Measurements from ENCODE around the gene TAF3. TPM values are rescaled to one million over a fixed set of nuclear protein-coding genes. Genes with fewer than 3 reads are reported as not detected.
A peak's percentile ranks its signal among the peaks of the same experiment; 100 is the strongest.

Gene TAF3
- total RNA-seq, 2 donors from 2014 or later: 15.6 to 20.0 TPM

DNA sequence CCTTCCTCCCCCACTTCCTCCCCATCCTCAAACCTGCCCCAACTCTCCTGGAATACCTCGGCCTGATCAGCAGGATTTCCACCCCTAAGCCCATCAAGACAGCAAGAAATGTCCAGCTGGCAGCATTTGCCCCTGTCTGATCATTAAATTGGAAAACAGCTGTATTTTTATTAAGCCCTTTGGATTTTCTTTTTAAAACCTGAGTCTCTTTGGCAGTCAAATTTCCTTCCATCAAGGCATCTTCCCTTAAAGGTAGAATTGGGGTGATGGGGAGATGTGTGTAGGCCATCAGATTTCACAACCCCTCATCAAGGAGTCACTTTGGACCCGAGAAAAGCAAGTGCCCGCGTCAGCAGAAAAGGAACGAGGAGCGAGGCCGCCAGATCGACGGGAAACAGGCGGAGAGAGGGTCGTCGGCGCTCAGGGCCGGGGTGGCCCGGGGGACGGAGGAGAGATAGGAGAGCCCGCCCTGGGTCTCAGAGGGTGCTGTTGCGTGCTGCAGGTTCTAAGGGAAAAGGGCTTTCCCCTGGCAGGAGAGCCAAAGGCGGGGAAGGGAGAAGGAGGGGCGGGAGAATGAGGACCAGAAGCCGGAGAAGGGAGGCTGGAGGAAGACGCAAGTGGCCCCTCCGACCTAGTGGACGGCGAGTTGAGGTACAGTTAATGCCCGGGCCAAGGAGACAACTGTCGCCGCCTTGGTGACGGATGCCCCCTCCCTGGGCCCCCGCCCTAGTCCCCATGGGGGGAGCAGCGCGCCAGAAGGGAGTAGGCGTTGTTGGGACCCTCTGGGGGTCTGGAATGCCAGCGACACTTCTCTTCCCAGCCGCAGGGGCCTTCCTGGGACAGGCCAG is 224.6 kb downstream of the TAF3 start:
- no peaks in the 10 kb centered on the region for H3K9me3 Mint-ChIP-seq
- peaks cover 50 to 67% of the 10 kb centered on the region in 2 donors for H3K4me1 Mint-ChIP-seq (ENCODE audit: low read depth in 2 of 2)
- peaks cover 73 to 98% of the 10 kb centered on the region in 2 donors for H3K27me3 Mint-ChIP-seq
- DNase-seq (ENCODE audit: low spot score) (no peak), ATAC-seq (no peak)
- peak overlapping the region in 1 of 2 donors; percentile 23 for H3K27ac Mint-ChIP-seq
- H3K4me3 Mint-ChIP-seq: peak overlapping the region; percentile 51
- peaks cover 12% of the 10 kb centered on the region for H3K36me3 Mint-ChIP-seq

DNA sequence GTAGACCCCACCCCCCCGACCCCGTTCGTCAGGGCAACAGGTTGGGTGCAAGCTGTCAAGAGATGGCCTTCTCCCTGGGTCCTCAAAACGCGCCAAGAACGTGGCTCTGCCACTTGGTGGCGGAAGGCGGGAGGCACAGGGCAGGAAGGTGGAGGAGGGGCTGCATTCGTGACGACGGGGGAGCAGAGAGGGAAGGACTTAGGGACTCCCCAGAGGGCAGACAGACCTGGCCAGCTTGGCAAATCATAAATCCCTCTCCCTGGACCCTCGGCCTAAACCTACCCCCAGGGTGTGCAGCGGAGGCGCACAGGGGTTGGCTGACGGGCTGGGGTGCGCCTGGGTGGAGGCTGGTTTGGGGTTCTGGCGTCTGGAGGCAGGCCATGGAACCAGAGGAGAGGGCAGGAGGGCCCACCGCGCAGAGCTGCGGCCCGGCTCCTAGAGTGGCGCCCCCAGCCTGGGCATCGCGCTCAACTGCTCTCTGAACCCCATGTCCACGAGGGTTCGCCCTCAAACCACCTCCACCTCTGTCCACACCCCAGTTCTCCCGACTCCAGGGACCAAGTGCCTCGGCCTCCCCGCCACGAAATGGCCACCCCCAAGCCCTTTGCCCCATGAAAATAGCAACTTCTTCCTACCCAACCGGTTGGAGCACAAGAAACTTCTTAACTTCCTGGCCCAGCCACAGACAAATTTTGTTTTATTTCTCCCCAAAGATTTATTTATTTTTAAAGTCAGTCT is 225.4 kb downstream of the TAF3 start:
- Mint-ChIP-seq H3K27me3 (peaks cover 71 to 94% of the 10 kb centered on the region in 2 donors), H3K27ac (no peak overlapping the region), H3K9me3 (no peaks in the 10 kb centered on the region), H3K4me1 (ENCODE audit: low read depth in 2 of 2) (peaks cover 45 to 68% of the 10 kb centered on the region in 2 donors), H3K4me3 (peak overlapping the region; percentile 59), H3K36me3 (peaks cover 5% of the 10 kb centered on the region)
- no peak for DNase-seq (ENCODE audit: low spot score)
- ATAC-seq: no peak

DNA sequence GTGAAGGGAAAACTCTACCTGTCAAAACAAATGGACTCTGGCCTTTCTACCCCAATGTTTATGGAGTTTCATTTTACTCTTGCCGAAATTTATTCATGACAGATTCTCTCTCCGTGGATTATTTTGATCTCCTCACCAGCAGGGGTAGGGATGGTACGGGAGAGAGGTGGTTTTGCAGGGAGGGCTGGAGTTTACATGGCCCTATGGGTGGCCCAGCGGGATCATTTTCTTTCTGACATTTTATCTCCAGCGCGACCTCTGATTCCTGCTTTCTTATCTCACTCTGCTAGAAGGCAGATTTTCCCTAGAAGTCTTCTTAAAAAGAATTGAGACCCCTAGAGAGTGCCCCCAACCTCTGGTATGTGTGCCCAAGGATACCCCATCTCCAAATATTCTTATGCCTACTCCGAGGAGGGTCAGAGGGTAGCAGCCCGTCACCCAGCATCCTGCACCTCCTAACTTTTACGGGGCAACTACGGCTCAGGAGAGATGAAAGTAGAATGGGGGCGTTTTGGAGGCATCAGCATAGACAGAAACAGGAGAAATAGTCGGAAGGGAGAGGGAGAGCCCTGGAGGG is 226.1 kb downstream of the TAF3 start:
- no peak for ATAC-seq
- peaks cover 67 to 92% of the 10 kb centered on the region in 2 donors for H3K27me3 Mint-ChIP-seq
- DNase-seq (ENCODE audit: low spot score): no peak
- H3K27ac Mint-ChIP-seq: no peak overlapping the region
- peak overlapping the region; percentile 59 for H3K4me3 Mint-ChIP-seq
- H3K36me3 Mint-ChIP-seq: peaks cover 5% of the 10 kb centered on the region
- no peaks in the 10 kb centered on the region for H3K9me3 Mint-ChIP-seq
- H3K4me1 Mint-ChIP-seq (ENCODE audit: low read depth in 2 of 2): peaks cover 45 to 72% of the 10 kb centered on the region in 2 donors

DNA sequence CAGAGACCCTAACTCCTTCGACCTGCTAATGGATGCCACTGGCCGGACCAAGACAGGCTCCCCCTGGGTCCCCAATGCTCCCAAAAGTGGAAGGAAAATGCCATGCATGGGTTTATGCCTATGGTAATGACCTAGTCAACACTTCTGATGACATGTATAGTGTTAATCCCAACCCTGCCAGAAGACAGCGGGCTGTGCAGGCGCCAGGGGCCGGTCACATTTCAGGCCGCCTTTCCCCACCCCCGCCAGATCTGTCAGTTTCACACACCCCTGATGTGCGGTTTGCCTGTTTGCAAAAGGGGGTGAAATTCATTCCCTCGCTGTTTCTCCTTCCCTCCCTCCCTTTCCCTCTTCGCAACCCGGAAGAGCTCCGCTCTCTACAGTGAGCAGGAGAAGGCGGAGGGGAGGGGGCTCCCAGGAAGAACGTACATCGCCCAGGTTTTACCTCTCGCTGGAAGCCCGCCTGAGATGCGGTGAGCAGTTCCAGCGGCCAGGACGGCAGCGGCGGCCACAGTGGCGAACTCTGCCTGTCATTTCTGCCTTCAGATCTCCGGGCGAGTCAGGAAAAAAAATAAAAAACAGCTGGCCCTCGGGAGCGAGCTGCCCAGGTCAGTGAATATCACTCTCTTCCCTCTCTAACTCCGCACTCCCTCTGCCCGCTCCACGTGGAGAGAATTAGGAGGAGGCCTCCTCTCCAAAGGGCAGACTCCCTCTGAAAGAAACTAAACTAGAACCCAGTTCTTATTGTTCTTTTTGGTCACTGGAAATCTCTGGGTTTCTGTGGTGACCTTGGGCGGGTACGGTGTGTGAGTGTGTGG is 226.8 kb downstream of the TAF3 start:
- no peaks in the 10 kb centered on the region for H3K9me3 Mint-ChIP-seq
- DNase-seq (ENCODE audit: low spot score): no peak

DNA sequence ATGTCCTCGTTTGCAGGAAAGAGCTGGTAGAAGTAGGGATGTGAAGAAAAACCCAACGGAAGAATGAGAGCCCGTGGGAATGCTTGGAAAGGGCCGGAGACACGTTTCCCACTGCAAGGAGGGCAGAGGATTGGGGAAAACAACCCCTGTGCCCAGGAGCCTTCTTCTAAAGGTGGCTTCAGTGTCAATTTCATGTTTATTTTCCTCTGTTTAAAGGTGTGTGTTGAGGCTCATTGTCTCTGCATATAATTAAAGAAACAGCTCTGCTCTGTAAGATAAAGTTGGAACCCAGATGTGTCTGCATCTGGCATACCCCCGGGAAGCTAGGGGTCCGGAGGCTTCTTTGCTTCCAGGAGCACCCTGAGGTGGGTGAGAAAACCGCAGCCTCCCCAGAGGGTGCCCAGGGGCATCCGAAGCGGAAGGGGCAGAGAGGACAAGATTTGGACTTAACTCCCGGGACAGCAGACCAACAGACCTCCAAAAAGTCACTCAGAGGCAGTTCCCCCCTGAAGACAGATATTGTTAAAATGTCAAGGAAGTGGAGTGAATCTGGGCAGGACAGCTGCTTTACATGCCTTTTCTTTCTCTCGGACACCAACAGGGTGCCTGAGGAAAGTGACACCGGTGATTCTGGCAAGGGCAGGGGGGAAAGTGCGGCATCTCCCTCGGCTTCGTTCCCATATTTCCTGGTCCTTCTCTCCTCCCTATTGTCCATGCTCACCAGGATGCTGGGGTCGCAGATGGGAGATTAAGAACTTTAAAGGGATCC is 227.6 kb downstream of the TAF3 start:
- H3K9me3 Mint-ChIP-seq: no peaks in the 10 kb centered on the region
- peaks cover 64 to 77% of the 10 kb centered on the region in 2 donors for H3K27me3 Mint-ChIP-seq
- H3K4me3 Mint-ChIP-seq: peak overlapping the region; percentile 59
- ATAC-seq (no peak), DNase-seq (ENCODE audit: low spot score) (no peak)
- H3K27ac Mint-ChIP-seq: no peak overlapping the region
- peaks cover 5% of the 10 kb centered on the region for H3K36me3 Mint-ChIP-seq
- H3K4me1 Mint-ChIP-seq (ENCODE audit: low read depth in 2 of 2): peaks cover 43 to 70% of the 10 kb centered on the region in 2 donors

More for the DNA sequence above, 226.8 kb downstream of the TAF3 start:
- peaks cover 62 to 85% of the 10 kb centered on the region in 2 donors for H3K27me3 Mint-ChIP-seq
- peaks cover 43 to 67% of the 10 kb centered on the region in 2 donors for H3K4me1 Mint-ChIP-seq (ENCODE audit: low read depth in 2 of 2)
- H3K36me3 Mint-ChIP-seq: peaks cover 5% of the 10 kb centered on the region
- H3K4me3 Mint-ChIP-seq: peak overlapping the region; percentile 59
- no peak overlapping the region for H3K27ac Mint-ChIP-seq
- ATAC-seq: peak; percentile 55 to 60

DNA sequence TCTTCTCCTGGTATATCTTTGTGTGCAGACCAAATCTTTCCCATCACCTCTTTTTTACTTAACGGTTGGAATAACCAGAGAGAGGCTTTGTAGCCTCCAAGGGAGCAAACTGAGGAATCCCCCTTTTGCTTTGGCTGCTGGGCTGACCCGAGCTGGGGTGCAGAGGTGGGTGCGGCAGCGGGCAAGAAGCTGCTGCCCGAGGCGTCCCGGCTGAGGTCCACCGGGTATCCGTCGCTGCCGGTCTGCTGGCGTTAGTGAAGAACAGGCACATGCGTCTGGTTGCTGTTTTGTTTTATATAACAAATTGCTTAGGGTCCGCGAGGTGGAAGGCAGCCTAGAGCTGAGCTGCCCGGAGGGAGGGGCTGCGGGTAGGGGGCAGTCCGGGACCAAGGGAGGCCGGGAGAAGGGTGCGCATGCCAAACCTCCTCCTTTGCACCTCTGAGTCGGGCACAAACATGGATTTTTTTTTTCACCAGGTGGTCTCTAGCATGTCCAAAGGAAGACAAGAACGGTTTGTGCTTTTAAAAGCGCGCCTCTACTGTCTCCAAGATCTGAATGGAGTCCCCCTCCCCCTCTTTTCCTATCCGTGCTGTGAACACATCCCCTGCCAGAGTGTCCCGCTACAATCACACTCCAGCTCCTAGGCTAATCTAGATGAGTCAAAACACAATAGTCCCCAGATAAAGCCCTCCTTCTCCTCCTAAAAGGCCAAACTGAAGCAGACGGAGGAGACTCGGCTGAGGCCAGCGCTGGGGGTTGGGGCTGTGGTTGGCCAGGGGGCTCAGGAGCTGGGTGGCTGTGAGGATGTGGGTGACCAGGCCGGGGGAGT is 229.4 kb downstream of the TAF3 start:
- no peak overlapping the region for H3K27ac Mint-ChIP-seq
- peak overlapping the region; percentile 7 for H3K4me3 Mint-ChIP-seq
- DNase-seq (ENCODE audit: low spot score) (no peak), ATAC-seq (no peak)
- H3K27me3 Mint-ChIP-seq: peaks cover 56 to 67% of the 10 kb centered on the region in 2 donors
- peaks cover 46 to 67% of the 10 kb centered on the region in 2 donors for H3K4me1 Mint-ChIP-seq (ENCODE audit: low read depth in 2 of 2)
- H3K9me3 Mint-ChIP-seq: no peaks in the 10 kb centered on the region
- peaks cover 4% of the 10 kb centered on the region for H3K36me3 Mint-ChIP-seq

DNA sequence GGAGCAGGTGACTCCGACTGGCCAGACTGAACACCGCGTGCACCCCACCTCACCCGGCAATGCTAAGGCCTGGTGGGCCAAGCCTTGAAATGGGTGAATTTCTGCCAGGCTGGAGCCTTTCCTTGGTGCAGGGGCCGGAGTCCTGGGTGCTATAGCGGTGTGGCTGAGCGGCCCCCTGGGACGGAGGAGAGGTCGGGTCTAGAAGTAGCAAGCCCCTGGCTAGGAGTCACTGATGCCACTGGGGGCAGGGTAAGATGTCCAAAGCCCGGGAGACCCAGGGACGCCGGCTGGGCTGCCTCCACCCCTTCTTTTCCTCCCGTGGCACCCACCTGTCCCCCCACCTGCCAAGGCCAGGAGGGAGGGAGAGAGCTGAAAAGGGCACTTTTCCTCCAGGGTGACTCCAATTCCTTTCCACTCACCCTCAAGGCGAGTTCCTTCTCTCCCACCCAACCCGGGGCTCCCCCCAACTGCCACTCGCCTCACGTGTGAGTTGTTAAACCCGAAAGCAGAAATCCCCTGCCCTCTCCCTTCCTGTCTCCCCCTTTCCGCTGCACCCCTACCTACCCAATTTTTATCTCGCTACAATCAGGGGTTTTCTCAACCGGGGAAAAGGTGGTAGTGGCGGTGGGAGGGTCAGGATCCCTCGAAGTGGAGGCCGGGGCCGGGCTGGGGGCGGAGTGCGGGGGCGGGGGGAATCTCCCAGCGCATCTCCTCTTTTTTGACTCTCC is 230.1 kb downstream of the TAF3 start:
- ATAC-seq: peak in 1 of 2 donors; percentile 17
- Mint-ChIP-seq H3K36me3 (no peaks in the 10 kb centered on the region), H3K27ac (peak overlapping the region in 1 of 2 donors; percentile 48), H3K27me3 (peaks cover 58 to 68% of the 10 kb centered on the region in 2 donors), H3K4me1 (ENCODE audit: low read depth in 2 of 2) (peaks cover 48 to 68% of the 10 kb centered on the region in 2 donors), H3K9me3 (no peaks in the 10 kb centered on the region), H3K4me3 (peak overlapping the region; percentile 67)
- peak; percentile 74 for DNase-seq (ENCODE audit: low spot score)

DNA sequence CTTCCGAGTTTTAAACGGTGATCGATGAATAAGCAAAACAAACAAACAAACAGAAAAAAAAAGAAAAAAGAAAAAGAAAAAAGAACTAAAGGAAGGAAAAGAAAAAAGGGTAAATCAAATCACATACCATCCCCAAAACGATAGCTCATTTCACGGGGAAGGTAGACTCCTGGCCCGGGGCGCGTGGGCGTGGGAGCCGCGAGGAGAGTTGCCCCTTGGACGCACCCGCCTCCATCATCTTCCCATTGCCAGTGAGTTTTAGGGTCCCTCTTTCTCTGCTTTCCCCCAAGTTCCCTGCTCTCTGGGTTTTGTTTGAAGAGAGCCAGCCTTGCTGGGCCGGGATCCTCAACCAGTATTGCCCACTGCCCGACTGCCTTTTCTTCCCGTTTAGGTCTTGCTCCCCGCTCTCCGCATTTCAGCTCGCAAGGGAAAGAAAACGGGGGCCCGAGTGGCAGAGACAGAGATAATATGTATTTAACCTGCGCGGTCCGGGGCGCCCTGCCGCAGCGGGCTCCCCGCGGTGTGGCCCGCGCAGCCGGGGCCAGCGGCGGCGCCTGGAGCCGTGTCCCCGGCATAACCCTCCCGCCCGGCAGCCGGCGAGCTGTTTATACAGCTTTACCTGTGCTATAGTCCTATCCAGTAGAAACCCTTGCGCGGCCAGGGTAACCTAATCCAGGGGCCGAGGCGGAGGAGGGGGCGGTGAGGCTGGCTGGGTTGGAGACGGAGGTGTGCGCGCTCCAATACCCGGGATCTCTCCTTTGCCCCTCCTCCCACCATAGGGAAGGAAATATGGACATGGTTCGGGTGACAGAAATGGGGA is 230.9 kb downstream of the TAF3 start:
- DNase-seq (ENCODE audit: low spot score): no peak
- H3K36me3 Mint-ChIP-seq: no peaks in the 10 kb centered on the region
- peaks cover 48 to 66% of the 10 kb centered on the region in 2 donors for H3K4me1 Mint-ChIP-seq (ENCODE audit: low read depth in 2 of 2)
- peak overlapping the region in 1 of 2 donors; percentile 48 for H3K27ac Mint-ChIP-seq
- H3K9me3 Mint-ChIP-seq: no peaks in the 10 kb centered on the region
- peak overlapping the region; percentile 67 for H3K4me3 Mint-ChIP-seq
- no peak for ATAC-seq
- H3K27me3 Mint-ChIP-seq: peaks cover 50 to 60% of the 10 kb centered on the region in 2 donors

DNA sequence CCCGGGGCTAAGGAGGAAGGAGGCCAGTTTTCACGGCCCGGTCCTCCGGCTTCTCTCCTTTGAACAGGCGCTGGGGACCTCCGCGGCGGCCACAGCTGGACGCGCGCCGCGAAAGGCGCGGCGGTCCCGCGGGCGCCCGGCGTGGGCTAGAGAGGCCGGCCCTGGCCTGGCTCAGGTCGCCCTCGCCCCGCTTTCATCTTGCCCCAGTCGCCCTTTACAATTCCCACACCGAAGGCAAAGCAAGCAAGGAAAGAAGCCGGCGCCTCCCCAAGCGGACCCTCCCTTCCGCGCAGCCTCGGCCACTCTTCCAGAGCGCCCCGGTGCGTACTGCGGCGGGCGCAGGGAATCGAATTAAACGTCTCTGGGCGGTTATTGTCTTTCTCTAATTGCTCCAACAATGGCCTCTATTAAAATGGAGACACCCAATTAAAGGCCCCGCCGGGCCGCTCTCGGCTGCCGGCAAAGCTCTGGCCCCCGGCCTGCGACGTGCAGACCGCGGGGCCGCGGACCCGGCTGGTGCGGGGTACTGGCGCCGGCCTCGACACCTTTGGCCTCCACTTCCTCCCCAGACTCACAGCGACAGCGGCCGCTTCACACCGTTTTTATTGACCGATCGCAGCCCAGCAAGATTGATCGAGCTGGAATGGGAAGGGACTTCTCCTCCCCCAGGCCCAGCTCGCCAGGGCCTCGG is 231.7 kb downstream of the TAF3 start:
- Mint-ChIP-seq H3K4me3 (peak overlapping the region; percentile 64), H3K4me1 (ENCODE audit: low read depth in 2 of 2) (peaks cover 46 to 61% of the 10 kb centered on the region in 2 donors), H3K27me3 (peaks cover 45 to 52% of the 10 kb centered on the region in 2 donors), H3K36me3 (no peaks in the 10 kb centered on the region), H3K9me3 (no peaks in the 10 kb centered on the region), H3K27ac (no peak overlapping the region)
- no peak for ATAC-seq
- DNase-seq (ENCODE audit: low spot score): no peak

DNA sequence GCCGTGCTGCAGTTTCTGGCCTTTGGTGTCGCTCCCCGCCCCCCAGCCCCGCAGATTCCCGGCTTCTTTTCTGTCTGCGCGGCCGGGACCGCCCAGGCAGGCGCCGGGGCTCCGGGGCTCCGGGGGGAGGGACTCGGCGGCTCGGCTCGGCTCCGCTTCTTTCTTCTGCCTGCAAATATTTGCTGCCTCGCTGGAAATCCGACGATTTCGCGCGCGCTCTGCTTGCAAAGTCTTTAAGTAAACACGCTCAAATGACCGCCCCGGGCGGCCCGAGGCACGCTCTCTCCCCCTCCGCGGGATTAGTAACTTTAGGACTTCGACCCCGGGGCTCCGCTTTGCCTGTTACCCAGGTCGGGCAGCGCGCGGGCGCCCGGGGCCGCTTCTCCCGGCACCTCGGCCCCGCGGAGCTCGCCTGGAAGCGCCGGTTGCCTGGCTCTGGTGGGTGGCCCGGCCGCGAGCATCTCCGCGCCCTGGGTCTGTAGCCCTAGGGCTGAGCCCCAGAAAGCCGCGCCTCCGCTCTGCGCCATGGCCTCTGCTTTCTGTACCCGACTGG is 232.3 kb downstream of the TAF3 start:
- Mint-ChIP-seq H3K4me1 (ENCODE audit: low read depth in 2 of 2) (peaks cover 40 to 55% of the 10 kb centered on the region in 2 donors), H3K4me3 (peak overlapping the region; percentile 64), H3K9me3 (no peaks in the 10 kb centered on the region), H3K36me3 (no peaks in the 10 kb centered on the region), H3K27ac (no peak overlapping the region), H3K27me3 (peaks cover 40 to 46% of the 10 kb centered on the region in 2 donors)
- DNase-seq (ENCODE audit: low spot score) (no peak), ATAC-seq (no peak)

All from natural killer cell treated with Interleukin-12 subunit alpha and Interleukin-12 subunit beta and Interleukin-15 and Interleukin-18, amount 100 ng/mL, for 72 hours (primary cell).